GM23338 (cell line): ENCODE data around the gene CORO2A.

Source experiments
- CREB1 ChIP-seq: fragments of 250-450 bp; sonication (Bioruptor Pico); IDR thresholded peaks from 2 replicates; pipeline ENCODE4 v1.5.0; 2020; ENCODE audit warnings: low read depth, mild to moderate bottlenecking, moderate library complexity
- CTCF ChIP-seq, 2 experiments: fragments of 200-600 bp in 1 of 2; sonication (generic) in 1 of 2; conservative IDR thresholded peaks; 2 replicates each; pipeline versions ENCODE4 v1.5.1 to v1.6.1; 2016 to 2017; ENCODE audit warnings: antibody characterized with exemption in 2 of 2, low read depth in 2 of 2, mild to moderate bottlenecking in 2 of 2, moderate library complexity in 1 of 2
- EZH2 ChIP-seq: fragments of 200-600 bp; sonication (generic); IDR thresholded peaks from one replicate; pipeline ENCODE4 v1.8.0; 2017; ENCODE audit warnings: antibody characterized with exemption, mild to moderate bottlenecking, low read depth; ENCODE audit not compliant: unreplicated experiment
- EZH2phosphoT487 ChIP-seq: fragments of 200-600 bp; sonication (generic); IDR thresholded peaks from one replicate; pipeline ENCODE4 v1.8.1; 2018; ENCODE audit warnings: antibody characterized with exemption; ENCODE audit not compliant: unreplicated experiment
- JUNB ChIP-seq: IDR thresholded peaks from one replicate; pipeline ENCODE4 v1.6.1; 2016; ENCODE audit warnings: antibody characterized with exemption; ENCODE audit not compliant: unreplicated experiment
- NANOG ChIP-seq: IDR thresholded peaks from 2 replicates; pipeline ENCODE4 v1.6.1; 2016; ENCODE audit warnings: antibody characterized with exemption, borderline replicate concordance
- POLR2AphosphoS5 ChIP-seq: IDR thresholded peaks from 2 replicates; pipeline ENCODE4 v1.6.1; 2016; ENCODE audit warnings: antibody characterized with exemption, low read depth
- REST ChIP-seq: IDR thresholded peaks from one replicate; pipeline ENCODE4 v1.6.1; 2018; ENCODE audit warnings: antibody characterized with exemption; ENCODE audit not compliant: unreplicated experiment
- STAT1 ChIP-seq: IDR thresholded peaks from one replicate; pipeline ENCODE4 v1.6.1; 2016; ENCODE audit warnings: antibody characterized with exemption; ENCODE audit not compliant: unreplicated experiment
- ZNF114 ChIP-seq: fragments of 250-450 bp; sonication (Bioruptor Pico); IDR thresholded peaks from 2 replicates; pipeline ENCODE4 v1.5.0; 2020; ENCODE audit warnings: mild to moderate bottlenecking, moderate library complexity
- ZNF331 ChIP-seq: fragments of 250-450 bp; sonication (Bioruptor Pico); IDR thresholded peaks from 2 replicates; pipeline ENCODE4 v1.5.0; 2020; ENCODE audit warnings: low read depth, mild to moderate bottlenecking, moderate library complexity

- TF ChIP-seq CTCF (conservative IDR thresholded peaks at IDR 0.05; ENCODE audit: low read depth in 2 of 2) (no peak), POLR2AphosphoS5 (no peak), EZH2phosphoT487 (no peak), EZH2 (no peak), CREB1 (no peak), REST (no peak), STAT1 (no peak), ZNF331 (CRISPR knock-in tag) (no peak), ZNF114 (no peak), JUNB (no peak), NANOG (no peak)
Measured at GRCh38 chr9:98142182-98142907, 50.1 kb downstream of the CORO2A start.
